ENCODE measurements around the gene VANGL2.

The VANGL2 gene

DNA sequence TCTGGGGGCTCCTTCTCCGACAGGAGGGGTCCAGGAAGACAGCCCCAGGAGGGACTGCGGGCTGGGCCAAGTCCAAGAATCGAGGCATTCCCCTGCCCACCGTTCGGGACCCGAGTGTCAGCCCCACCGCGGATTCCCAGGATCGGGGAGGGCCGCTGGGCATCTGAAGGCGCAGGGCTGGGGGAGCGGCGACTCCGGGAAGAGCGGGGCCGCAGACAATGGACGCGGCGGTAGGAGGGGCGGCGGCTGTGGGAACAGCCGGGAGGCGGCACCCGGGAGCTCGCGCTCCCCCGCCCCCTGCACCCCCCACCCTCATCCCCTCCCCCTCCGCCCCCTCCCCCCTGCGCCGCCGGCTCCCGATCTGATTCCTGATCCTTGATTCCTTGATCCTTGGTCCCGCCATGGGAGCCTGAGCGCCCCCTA, at the start of gene VANGL2:
VANGL2 (plus strand) TSS at position 342 of the 423 bp plus-strand sequence. CDS start 15,274 bp downstream, outside the sequence.
- no peak for DNase-seq (ENCODE audit: low spot score)

DNA sequence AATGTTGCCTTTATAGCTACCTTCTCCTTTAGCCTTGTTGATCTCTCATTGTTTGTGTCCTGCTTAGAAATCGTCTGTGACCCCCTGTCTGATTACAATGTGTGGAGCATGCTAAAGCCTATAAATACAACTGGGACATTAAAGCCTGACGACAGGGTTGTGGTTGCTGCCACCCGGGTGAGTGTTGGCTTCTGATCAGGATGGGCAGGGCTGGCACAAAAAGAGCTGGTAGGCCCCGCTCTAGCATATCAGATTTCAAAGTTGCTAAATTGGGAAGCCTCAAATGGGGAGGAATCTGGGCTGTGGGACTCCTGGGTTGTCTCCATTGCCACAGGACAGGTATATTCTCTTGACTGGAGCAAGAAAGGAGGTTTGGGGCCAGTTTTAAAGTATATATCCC, 48.7 kb upstream of the VANGL2 start:
- no peak for DNase-seq (ENCODE audit: low spot score)

GRCh38 chr1:160352555-160352954, 47.8 kb upstream of the VANGL2 start:
- no peak for DNase-seq (ENCODE audit: low spot score)

- no peak for DNase-seq (ENCODE audit: low spot score)
Observed at GRCh38 chr1:160353223-160353622, 47.1 kb upstream of the VANGL2 start.

DNA sequence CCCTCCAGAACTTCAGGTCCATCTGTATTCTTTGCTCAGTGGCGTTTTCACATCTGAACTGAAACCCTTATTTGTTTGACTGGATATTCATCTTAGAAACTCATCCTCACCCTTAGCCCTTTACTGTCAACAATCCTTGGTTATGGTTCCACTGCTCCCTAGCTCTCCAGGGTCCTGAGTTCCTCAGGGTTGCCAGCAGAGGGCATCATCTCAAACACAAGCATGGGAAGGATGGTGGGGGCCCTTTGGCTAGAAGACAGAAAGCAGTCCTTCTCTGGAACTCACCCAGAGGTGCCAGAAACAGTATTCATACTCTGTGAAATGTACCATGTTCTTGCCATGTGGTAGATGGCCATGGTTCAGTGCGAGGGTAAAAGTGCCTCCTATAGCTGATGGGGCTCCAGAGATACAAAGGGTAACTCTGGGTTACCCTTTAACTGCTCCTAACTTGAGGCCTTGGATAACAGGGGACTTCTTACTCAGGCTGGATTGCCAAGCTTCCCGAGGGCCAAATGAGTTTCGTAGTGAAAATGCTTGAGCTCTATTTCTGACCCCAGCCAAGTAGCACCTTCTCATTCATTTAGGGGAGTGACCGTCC, 45.9 kb upstream of the VANGL2 start:
- DNase-seq (ENCODE audit: low spot score), result no peak

- no peak for DNase-seq (ENCODE audit: low spot score)
Observed at GRCh38 chr1:160357286-160358002, 42.9 kb upstream of the VANGL2 start.

DNA sequence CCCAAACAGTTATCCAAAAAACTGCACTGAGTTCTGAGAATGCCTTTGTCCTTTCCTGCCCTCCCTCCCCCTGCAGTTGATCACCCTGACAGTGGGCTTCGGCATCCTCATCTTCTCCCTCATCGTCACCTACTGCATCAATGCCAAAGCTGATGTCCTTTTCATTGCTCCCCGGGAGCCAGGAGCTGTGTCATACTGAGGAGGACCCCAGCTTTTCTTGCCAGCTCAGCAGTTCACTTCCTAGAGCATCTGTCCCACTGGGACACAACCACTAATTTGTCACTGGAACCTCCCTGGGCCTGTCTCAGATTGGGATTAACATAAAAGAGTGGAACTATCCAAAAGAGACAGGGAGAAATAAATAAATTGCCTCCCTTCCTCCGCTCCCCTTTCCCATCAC, 42.3 kb upstream of the VANGL2 start:
- no peak for DNase-seq (ENCODE audit: low spot score)

DNA sequence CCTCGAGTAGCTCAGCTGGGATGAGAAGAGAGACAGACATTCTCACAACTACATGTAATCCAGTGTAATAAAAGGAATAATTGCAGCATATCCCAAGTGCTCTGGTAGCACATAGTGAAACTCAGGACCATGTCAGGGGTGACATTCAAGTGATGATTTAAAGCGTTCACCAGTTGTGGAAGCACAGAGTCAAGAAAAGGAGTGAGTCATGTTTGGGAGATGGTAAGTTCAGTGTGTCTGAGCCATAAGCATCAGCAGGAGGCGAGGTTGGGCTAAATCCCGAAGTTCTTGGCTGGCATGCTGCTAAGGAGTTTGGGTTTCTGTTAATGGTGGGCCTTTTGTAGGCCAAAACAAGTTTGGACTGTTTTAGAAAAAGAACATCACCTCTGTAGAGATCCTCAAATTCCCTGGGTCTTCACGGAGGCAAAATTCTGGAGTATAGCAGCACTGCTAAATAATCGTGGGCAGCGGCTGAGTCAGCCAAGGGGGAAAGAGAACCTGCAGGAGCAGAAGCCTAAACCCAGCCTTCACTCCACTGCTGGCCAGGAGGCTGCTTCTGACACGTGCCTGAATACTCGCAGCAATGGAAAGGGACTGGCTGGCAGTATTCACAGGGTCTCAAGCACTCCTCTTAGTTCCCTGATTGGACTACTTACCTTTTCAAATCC, 40.7 kb upstream of the VANGL2 start:
- DNase-seq (ENCODE audit: low spot score), result no peak

DNA sequence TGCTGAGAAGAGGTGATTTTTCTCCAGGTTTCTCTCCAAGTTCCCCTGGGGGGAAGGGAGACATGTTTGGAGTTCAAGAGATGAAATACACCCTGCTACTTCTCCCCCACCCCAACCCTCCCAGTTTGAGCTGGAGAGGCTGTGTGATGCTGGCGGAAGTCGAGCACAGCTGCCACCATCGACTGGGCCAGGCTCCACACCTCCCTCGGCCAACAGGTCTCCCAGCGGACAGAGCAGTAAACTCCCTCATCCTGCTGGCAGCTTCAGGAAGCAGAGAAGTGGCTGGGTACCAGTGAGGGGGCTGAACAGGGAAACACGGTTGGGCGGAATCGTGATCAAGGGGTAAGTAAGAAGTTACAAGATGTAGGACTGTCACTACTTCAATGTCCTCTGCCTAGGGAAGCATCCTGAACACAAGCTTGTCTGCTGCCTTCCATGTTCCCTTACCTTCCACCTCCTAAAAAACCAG, 40.1 kb upstream of the VANGL2 start:
- DNase-seq (ENCODE audit: low spot score), result no peak

DNA sequence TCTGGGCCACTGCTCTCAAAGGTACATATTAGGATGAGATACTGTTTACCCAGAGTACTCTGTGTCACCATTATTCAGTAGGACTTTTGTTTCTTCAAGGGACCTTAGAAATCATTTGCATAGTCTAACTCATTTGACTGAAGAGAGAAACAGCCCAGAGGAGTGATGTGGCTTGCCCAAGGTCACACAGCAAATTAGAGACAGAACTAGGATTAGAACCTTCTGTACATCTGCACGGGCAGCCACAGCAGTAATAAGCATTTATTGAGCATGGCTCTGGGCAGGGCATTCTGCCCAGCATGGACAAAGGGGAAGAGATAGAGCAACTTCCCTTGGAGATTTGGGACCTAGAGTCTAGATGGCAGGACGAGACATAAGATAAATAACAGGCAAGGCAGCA, 39.2 kb upstream of the VANGL2 start:
- no peak for DNase-seq (ENCODE audit: low spot score)

- no peak for DNase-seq (ENCODE audit: low spot score)
Observed at GRCh38 chr1:160361814-160362167, 38.6 kb upstream of the VANGL2 start.

GRCh38 chr1:160362168-160362957, 38.0 kb upstream of the VANGL2 start:
- no peak for DNase-seq (ENCODE audit: low spot score)

- no peak for DNase-seq (ENCODE audit: low spot score)
Observed at GRCh38 chr1:160363010-160363409, 37.4 kb upstream of the VANGL2 start.

GRCh38 chr1:160363951-160364735, 36.2 kb upstream of the VANGL2 start:
- DNase-seq (ENCODE audit: low spot score), result no peak

DNA sequence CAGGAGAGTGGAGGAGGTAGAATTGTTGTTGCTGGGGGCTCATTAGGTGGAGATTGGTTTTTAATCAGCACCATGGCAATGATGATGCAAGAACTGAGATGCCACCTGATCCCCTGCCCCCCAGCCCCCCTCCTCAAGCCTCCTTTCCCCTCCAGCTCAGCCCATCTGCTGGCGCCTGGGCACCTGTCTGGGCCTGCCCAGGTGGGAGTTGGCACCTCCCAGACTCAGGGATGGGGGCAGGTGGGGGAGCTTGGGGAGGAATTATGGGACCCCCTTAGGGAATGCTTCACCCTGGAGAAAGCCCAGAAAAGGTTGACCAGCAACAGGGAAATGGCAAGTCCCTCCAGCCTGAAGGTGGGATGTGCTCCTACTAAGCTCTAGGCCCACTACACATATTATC, 35.0 kb upstream of the VANGL2 start:
- DNase-seq (ENCODE audit: low spot score), result no peak

DNA sequence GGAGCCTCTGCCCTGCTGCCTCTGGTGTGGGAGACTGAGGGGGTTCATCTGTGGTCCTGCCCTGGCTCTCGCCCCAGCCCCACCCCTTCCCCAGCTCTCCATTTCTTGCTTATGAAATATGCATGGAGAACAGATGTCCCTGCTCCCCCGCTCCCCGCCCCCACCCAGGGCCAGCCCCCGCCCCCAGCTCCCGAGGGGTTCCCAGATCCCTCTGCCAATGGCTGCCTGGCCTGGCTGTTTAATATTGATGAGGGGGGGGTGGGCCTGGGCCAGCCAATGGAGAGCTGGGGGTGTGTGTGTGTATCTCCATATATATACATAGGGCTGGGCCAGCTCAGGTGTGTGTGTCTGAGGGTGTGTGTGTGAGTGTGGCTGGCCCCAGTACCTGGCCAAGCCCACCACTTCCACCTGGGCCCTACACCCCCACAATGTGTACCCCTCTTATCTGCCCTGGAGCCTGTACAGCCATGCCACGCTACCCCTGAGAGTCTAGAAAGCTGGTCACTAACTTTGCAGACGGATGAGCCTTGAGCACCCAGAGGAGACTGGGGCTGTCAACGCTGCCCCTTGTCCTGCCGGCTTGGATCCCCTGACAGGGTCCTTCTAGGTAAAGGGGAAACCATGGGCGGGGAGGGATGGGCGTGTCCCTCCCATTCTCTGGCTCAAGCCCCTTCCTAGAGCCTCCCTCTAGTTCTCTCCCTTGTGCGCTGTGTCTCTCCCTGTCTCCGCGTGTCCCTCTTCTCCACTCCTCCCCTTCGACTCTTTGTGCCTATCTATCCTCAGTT, 33.4 kb upstream of the VANGL2 start, which contains the start of gene NHLH1:
NHLH1 (plus strand) TSS at position 341 of the 785 bp plus-strand sequence. CDS start 3,661 bp downstream, outside the sequence.
- no peak for DNase-seq (ENCODE audit: low spot score)

- no peak for DNase-seq (ENCODE audit: low spot score)
Observed at GRCh38 chr1:160367516-160367900, 32.9 kb upstream of the VANGL2 start.

DNA sequence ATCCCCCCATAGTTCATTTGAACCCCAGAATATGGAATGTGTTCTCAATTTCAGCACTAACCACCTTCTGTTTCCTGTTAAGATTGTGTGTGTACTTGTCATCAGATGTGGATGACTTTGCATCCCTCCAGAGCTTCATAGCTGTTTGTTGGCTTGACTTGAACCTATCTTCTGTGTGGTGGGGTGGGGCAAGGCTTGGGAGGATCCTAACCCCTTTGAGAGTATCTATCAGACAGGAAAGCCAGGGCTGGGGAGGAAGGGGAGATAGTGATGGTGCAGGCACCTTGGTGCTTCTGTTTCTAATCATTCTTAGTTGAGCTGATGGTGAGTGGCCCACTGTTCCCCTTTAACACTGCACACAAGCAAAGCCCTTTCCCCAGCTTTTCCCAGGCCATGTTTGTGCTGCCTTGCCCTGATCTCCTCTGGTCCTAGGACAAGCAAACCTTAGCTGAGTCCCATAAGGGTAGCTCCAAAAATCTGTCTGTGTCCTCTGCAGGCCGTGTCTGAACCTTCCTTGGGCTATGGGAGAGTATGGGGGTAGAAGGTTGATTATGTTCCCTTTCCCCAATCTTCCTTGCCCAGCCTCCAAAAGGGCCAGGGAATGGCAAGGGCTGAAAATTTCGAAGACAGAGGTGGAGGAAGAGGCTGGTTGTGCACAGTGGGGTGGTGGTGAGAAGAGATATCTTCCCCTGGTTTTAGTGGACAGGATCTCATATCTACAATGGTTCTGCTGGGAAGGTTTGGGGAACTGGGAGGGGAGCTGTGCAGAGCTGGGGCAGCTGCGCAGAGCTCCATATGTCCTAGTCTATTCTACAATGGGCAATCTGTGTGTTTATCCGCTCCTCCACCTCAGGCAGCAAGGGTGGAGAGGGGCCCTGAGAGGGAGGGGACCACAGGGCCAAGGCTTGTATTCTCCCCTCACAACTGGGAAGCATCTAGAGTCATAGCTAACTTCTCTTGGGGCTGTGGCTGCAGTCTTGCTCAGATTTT, 32.1 kb upstream of the VANGL2 start:
- peak; percentile 12 for DNase-seq (ENCODE audit: low spot score)

DNA sequence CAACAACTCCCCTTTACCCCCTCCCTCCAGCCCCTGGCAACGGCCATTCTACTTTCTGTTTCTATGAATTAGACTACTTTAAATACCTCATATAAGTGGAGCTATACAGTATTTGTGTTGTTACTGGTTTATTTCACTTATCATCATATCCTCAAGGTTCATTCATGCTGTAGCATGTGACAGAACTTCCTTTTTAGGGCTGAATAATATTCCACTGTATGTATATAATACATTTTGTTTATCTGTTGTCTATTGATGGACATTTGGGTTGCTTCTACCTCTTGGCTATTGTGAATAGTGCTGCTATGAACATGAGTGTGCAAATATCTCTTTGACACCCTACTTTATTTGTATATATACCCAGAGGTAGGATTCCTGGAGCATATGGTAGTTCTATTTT, 31.3 kb upstream of the VANGL2 start:
- DNase-seq (ENCODE audit: low spot score), result no peak
